Stimulated activated naive CD4-positive, alpha-beta T cell treated with Interleukin-2 at 50 U/mL for 16 hours (primary cell): ENCODE data around the gene VPS41.

Source experiments
- DNase-seq: peaks from one replicate; lab custom pipeline; 2025; lab: John Stamatoyannopoulos, UW

Gene VPS41

GRCh38 chr7:38905056-38905759 lies 3.8 kb downstream of the VPS41 start:
- DNase-seq: no peak

- DNase-seq: no peak
These were observed 5.9 kb downstream of the VPS41 start for GRCh38 chr7:38903057-38903456.

GRCh38 chr7:38902449-38902848 lies 6.5 kb downstream of the VPS41 start:
- no peak for DNase-seq

- no peak for DNase-seq
These were observed 15.9 kb downstream of the VPS41 start for GRCh38 chr7:38893061-38893460.

- DNase-seq: no peak
These were observed 18.4 kb downstream of the VPS41 start for GRCh38 chr7:38890597-38890996.

- no peak for DNase-seq
These were observed 19.0 kb downstream of the VPS41 start for GRCh38 chr7:38889872-38890432.

- no peak for DNase-seq
These were observed 19.9 kb downstream of the VPS41 start for GRCh38 chr7:38889079-38889478.

GRCh38 chr7:38886265-38886664 lies 22.7 kb downstream of the VPS41 start:
- no peak for DNase-seq

GRCh38 chr7:38883706-38884105 lies 25.3 kb downstream of the VPS41 start:
- no peak for DNase-seq

GRCh38 chr7:38881947-38882684 lies 26.9 kb downstream of the VPS41 start:
- no peak for DNase-seq

- no peak for DNase-seq
These were observed 28.0 kb downstream of the VPS41 start for GRCh38 chr7:38881015-38881414.

GRCh38 chr7:38880454-38880853 lies 28.5 kb downstream of the VPS41 start:
- no peak for DNase-seq

GRCh38 chr7:38880035-38880434 lies 29.0 kb downstream of the VPS41 start:
- no peak for DNase-seq

- no peak for DNase-seq
These were observed 30.1 kb downstream of the VPS41 start for GRCh38 chr7:38878694-38879457.

- no peak for DNase-seq
These were observed 35.6 kb downstream of the VPS41 start for GRCh38 chr7:38873433-38873832.

- no peak for DNase-seq
These were observed 36.8 kb downstream of the VPS41 start for GRCh38 chr7:38872202-38872601.

- no peak for DNase-seq
These were observed 38.8 kb downstream of the VPS41 start for GRCh38 chr7:38870147-38870546.

GRCh38 chr7:38863601-38864291 lies 45.2 kb downstream of the VPS41 start:
- no peak for DNase-seq

- DNase-seq: no peak
These were observed 46.3 kb downstream of the VPS41 start for GRCh38 chr7:38862666-38863065.

- DNase-seq: no peak
These were observed 50.6 kb downstream of the VPS41 start for GRCh38 chr7:38858259-38858884.

GRCh38 chr7:38855867-38856266 lies 53.1 kb downstream of the VPS41 start:
- no peak for DNase-seq
